ENCODE measurements around the gene TMEM95.

GRCh38 chr17:7317161-7317803, 37.7 kb upstream of the TMEM95 start:
- TF ChIP-seq EZH2 (IDR thresholded peaks at IDR 0.05; ENCODE audit: borderline replicate concordance, low read depth, low read length, severe bottlenecking): no peak
- TF ChIP-seq CTCF (IDR thresholded peaks at IDR 0.05; ENCODE audit: borderline replicate concordance, extremely low read depth, low read length, poor library complexity, severe bottlenecking): no peak

All from DND-41 (cell line).